Hematopoietic multipotent progenitor cell (in vitro differentiated cells): ENCODE data around the gene CTNNA3. TPM values are rescaled to one million over a fixed set of nuclear protein-coding genes. Genes with fewer than 3 reads are reported as not detected.

Experiments
- DNase-seq, 3 donors: peaks; one replicate each; pipeline ENCODE4 v3.0.0-alpha.2; 2011 to 2015; ENCODE audit warnings: low read depth in 2 of 3, low spot score in 2 of 3
- total RNA-seq: library from RNA; depleted of rRNA; stranded (reverse); fragments of >200 nt; gene quantifications from one replicate; pipeline ENCODE4 v1.2.3, GENCODE V29; 2012

Gene CTNNA3
- total RNA-seq, 1 donor, result under 0.01 TPM

DNA sequence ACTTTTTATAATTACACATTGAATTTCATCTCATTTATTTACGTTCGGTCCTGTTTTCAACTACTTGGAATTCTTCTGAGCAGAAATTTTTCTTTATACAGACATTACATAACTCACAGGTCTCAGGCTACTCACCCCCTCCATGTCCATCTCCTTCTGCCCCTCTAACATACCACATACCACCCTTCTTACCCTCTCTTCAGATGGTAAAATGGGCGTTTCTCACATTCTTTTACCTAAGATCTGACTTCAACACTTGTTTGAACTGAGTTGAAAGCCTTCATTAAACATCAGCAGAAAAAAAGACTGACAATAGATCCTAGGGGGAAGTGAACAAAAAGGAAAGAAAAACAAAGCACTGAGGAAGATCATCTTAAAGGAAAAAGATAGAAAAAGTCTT lies 309.7 kb downstream of the CTNNA3 start:
- DNase-seq, result no peak

DNA sequence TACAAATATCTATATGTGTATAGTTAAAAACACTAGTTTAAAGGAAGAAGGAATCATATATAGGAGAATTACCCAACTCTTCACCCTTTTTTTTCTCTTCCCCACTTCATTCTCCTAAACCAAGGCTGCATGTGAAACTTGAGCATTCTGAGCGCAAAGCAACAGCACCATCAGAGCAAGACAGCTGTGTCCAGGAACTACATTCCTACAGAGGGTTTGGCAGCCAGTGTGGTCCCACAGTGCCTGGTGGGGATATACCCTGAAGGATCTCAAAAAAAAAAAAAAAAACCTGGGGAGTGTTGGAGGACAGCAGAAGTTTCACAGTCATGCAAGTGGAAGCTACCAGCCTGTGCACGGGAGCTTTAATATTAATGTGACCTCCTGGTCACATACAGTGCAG lies 310.4 kb downstream of the CTNNA3 start:
- DNase-seq, result no peak

DNA sequence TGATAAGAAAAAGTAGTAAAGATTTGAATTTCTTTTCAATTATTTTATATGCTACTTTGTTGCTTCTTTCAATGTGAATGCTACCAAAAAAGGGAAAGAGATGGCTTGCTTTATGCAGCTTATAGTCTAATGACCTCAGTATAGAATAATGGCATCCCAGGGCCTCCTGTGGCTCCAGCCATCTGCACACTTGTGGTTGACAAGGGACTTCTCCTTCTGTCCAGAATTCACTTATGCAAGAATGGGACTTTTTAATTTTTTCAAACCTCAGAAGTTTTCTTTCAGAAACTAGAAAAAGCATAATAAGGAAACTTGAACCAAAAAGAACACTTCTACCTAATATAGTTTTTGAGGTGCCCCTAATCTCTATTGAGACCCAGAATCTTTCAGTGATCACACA lies 310.9 kb downstream of the CTNNA3 start:
- DNase-seq, result no peak

DNA sequence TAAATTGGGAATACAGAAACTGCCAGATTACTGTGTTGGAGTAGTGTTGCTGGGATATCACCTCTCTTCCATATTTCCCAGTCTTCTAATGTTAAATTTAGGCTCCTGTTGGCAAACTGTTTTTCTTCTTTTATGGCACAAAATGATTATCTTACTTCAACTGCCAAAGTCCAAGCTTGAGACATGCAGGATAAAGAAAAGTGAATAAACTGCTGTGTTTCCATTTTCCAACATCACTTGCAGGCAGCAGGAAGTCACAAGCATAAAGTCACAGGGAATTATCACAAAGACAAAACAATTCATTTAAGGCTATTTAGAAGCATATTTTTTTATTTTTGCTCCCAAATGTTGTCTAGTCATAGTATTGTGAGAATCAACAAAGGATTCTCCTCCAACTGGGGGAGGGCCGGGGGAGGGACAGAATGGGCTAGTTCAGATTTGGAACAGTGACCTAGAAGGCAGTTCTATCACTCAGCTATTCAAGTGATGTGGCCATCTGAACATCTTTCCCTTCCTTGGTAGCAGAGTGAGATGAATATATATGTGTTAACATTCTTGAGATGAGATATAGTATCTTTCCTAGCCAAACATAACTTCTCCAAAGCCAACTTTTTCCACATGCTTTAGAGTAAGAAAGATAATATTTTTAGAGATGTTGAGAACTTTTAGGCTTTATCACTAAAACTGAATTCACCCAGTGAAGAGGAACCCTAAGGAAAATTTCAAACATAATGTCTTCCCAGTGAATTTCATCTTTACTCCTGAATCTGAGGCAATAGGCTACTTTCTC lies 364.7 kb downstream of the CTNNA3 start:
- DNase-seq, result no peak

DNA sequence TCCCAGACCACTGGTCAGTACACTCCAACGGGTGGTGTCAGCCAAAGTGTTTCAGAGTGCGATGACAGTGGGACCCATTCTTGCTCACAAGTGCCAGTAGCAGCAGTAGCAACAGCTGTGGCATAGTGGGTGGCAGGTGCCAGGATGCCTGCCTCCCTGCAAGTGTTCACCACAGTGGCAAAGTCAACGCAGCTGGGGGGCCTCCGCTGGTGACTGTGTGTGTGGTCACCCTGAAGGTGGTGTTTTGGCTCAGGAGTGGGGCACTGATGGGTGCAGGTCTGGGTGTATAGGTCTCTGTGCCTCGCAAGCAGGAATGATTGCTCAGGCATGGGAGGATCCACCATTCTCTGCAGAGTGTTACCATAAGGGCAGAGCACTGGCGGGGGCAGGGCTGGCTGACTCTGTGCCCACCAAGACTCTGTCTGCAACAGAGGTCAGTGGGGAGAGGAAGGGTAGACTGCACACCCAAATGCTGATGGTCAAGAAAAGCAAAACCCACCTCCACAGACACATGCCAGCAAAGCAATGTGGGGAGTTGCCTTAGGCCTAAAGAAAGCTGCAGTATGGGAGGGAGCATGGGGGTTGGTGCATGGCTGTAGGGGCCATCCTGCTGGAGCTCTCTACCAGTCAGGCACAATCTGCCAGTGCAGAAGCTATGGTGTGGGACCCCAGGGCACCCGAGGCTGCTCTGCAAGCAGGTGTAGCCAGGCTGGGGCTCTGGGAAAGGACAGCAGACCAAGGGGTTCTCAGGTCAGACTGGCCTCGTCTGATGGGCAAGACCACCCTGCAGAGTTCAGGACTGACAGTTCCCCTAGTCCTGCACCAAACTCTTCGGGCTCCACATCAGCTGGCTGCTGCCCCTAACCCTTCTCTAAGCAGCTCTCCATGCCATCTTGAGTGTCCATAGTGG lies 368.1 kb downstream of the CTNNA3 start:
- DNase-seq, result no peak

DNA sequence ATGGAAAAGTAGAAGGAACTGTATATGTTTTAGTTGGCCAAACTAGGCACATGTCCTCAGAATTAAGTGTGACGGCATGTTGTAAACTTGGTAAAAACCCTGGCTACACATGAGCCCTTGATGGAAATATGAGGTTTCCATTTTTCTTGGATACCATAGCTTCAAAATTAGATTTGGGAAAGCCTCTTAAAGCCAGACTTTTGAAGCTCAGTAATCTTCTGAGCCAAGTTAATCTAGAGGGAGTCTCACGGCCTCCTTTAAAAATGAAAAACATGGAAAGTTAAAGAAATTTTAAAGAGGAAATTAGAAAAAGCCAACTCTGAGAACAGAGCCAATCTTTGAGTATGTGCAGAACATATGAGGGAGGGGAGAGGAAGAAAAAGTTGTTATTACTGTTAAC lies 376.0 kb downstream of the CTNNA3 start:
- DNase-seq, result no peak

DNA sequence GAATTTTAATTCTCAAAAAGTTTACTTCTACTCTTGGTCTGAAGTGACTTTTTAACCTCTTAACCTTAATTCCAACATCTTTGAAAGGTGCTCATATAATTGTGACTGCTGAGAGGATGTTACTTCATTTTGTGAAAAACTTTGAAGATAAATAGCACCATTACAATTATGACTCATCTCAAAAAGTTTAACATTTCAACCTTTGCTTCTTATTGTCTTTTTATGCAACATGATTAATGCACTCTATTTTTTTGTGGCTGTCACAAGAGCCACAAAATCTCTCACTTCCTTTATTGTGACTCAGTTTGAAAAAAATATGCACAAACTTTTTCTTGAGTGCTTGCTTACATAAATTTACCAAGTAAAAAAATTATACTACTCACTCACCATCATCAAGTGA lies 387.1 kb downstream of the CTNNA3 start:
- DNase-seq, result no peak

DNA sequence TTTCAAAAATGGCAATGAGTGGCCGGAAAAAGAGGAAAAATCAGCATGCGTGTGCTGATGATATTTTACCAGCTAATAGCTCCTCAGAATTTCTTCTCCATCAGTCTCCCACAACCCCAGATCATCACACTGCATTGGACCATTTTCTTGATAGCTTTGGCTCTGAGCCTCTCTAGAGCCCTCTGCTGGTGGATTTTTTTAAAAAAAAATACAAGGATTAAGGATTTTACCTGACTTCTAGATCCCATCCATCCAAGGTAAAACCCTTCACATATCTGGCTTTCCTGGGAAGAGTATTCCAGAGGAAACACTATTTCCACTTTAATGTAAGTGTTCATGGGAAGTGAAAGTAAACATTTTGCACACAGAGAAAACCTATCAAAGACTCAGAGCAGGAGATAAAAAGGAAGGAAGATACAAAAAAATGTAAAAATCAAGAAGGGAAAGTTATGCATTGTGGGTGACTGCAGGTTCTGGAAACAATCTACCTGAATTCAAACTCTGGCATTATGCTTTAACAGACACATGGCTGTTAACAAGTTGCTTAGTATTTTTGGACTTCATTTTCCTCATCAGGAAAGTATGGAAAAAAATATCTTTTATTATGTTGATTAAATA lies 389.3 kb downstream of the CTNNA3 start:
- peak in 2 of 3 donors; percentile 0 to 18 for DNase-seq

DNA sequence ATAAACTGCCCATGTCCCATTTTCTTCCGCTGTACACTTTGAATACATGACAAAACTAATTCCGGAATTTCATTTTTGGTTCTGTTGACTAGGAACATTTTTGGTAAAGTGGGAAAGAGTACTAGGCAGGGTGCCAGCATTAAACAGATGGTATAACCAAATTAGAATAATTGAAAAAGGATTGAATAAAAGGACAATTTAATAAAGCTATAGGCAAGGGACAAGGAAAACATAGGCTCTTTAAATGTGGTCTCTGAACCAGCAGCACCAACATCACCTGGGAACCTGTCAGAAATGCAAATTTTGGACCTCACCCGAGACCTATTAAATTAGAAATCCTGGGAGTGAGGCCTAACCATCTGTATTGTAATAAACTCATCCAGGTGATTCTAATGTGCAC lies 393.3 kb downstream of the CTNNA3 start:
- no peak for DNase-seq

DNA sequence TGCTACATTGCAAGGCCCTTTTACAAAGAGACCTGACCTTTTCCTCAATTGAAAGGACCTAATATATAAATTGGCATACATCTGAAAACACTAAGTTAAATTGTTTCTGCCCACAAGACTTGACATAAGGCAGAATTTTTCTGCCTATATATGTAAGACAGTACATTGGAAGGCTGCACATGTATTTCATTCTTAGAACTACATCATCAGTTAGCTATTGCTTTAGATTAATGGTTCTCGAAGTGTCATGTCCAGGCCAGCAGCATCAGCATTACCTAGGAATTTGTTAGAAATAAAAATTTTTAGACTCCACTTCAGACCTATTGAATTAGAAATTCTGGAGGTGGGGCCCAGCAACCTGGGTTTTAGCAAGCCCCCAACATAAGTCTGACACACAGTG lies 396.2 kb downstream of the CTNNA3 start:
- DNase-seq, result no peak

DNA sequence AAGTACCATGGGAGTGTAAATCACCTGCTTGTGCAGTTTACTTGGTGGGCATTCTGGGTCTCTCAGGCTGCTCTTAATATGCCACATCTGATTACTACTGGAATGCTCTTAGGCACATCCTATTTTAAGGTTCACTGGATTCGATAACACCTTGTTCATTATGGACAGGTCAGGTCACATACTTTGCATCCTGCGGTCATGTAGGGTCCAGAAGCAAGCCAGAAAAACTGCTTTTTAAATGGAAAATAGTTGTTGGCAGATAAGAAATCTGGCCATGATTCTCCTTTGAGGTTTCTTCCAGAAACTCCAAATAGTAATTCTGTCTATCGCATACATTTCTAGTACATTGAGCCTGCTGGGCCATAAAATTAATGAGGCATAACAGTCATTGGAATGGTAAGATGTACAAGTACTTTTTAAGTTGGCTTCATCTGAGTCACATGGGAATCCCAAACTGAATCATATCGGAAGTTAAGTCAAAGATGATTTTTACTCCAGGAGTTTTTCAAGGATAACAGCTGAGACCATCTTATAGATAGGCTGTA lies 398.3 kb downstream of the CTNNA3 start:
- no peak for DNase-seq

DNA sequence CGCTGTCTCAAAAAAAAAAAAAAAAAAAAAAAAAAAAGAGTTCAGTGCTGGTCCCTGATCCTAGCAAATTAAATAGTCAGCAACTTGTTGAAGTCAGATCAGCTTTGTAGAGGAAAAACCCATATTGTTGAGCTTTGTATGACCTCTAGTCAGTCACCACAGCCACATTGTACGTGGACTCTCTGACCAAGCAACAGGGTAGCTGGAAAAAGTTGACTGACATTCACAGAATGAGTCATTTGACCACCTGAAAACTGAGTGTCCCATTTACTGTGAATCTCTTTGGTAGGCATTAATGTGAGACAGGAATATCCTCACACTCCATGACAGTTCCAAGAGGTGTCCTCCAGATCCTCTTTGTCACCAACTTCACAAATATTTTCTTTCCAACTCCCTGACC lies 399.1 kb downstream of the CTNNA3 start:
- no peak for DNase-seq

DNA sequence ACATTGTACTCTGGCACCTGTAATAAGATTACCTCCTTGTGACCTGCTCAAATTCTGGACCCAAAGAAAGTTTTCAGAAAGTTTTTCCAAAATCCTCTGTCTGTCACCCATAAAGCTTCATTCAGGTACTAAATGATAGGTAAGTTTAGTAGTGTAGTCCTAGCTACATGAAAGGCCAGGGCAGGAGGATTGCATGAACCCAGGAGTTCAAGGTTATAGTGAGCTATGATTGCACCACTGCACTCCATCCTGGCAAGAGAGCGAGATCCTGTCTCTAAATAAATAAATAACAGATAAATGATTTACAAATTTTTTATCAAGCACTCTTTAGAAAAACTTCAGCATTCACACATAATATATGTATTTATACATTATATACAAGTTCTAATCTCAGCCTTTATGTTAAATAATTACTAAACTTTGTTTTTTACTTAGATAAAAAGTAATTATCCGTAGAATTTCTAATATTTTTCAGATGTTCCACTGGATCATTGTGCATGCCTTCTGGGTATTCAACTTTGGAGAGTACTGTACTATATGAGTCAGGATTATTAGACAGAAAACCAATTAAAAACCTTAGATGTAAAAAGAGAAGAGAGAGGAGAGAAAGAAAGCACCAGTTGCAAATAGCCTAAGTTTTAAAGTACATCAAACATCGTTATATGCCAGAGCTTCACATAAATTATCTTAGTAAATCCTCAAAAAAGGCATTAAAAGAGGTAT lies 407.1 kb downstream of the CTNNA3 start:
- no peak for DNase-seq

DNA sequence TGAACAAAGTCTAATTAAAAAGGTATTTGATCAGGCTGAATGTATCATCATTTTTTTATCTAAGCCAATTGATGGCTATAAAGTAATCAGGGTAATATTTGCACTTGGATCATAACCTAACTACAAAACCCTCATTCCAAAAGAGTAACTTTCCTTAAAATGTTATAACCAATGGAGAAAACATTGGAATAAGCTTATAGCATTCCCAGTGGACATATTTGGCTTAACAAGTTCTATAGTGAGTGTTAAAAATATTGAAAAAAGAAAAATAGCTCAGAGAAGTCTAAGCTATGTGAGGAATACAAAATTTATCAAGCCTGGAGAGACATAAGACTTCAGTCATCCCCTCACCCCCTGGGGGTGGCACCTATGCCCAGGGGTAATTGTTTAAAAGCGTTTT lies 411.4 kb downstream of the CTNNA3 start:
- DNase-seq, result no peak

DNA sequence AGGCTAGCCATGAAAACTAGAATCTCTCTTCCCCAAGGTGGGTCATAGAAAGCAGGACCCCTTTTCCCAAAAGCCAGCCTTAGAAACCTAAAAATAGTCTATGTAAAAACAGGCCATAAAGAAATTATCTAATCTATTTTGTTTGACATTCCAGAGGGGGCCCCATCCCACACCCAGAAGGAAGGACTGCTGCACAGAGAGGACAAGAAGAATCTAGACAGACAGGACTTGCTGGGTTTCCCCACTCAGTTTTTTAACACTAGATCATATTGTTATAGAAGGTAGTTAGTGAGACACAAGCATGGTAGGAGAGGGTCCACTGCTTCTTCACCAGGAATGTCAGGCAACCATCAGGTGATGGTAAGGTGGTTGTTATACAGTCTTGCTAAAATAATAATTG lies 413.1 kb downstream of the CTNNA3 start:
- no peak for DNase-seq

DNA sequence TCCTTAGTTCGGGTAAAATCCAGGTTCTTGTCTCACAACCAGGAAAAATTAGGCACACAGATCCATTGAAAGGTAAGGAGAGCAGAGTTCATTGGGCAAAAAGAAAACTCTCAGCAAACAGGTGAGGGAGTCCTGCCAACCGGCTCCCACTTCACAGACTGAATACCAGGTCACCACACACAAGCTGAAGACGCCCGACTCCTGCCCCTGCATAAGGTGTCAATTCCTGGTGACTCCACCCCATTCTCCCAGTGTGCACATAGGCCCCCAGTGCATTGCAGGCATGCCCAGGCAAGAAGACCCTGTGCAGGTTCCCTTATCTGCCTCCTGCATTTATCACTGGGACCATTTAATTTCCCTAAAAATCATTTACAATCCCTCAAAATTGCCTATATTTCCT lies 415.6 kb downstream of the CTNNA3 start:
- DNase-seq, result no peak

DNA sequence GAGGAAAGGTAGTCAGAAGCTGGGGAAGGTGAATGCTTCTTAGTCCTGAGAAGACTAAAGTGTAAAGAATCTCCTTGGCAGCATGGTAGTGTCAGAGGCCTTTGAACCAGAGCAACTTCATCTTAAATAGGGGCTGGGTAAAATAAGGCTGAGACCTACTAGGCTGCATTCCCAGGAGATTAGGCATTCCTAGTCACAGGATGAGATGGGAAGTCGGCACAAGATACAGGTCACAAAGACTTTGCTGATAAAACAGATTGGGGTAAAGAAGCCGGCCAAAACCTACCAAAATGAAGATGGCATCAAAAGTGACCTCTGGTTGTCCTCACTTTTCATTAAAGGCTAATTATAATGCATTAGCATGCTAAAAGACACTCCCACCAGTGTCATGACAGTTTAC lies 418.6 kb downstream of the CTNNA3 start:
- DNase-seq, result no peak

DNA sequence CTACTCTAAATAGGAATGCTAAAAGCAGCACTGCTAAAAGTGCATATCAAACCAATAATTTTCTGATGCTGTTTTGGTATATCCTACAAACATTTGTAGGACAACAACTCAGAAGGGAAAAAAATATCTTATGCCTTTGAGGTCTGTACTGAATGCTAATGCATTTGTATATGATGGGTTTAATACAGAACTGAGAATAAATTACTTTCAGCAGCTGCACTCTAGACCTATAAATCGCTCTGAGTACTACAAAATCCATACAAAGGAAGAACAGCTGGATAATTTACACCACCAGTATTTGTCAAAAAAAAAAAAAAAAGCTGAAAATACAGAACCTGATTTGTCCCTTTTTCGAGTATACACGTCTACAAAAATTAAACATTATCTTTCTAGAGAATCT lies 426.2 kb downstream of the CTNNA3 start:
- no peak for DNase-seq

DNA sequence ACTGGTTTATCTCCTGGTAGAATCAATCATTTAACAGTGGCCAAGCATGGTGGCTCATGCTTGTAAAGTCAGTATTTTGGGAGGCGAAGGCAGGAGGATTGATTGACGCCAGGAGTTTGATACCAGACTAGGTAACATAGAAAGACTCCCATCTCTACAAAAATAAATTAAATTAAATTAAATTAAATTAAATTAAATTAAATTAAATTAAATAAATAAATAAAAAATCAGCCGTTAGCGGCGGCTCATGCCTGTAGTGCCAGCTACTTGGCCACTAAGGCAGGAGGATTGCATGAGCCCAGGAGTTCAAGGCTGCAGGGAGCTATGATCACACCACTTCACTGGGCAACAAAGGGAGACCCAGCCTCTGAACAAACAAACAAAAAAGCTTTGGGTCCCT lies 427.8 kb downstream of the CTNNA3 start:
- DNase-seq, result no peak

DNA sequence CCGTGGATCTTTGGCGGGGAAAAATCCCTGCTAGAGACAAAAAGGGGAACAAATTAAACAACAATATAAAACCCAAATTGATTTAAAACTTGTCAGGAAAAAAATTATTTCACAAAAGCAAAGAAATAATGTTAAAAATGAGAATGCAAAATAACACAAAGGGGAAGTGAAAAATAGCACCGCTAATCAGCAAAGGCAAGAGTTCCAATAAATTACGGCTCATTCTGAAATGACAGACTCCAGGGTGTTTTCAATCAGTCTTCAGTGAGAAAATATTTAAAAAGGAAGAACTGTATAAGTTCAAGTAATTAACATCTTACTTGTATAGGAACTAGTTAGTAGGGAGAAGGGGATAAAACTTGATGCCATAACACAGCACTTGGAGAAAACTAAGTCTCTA lies 433.3 kb downstream of the CTNNA3 start:
- DNase-seq, result no peak
